Activated naive CD4-positive, alpha-beta T cell treated with anti-CD3 and anti-CD28 coated beads, Interleukin-2, amount 50 U/mL, for 72 hours (primary cell): ENCODE results near the gene PTP4A2. TPM values are rescaled to one million over a fixed set of nuclear protein-coding genes. Genes with fewer than 3 reads are reported as not detected.
A peak's percentile ranks its signal among the peaks of the same experiment; 100 is the strongest.

Experiments used
- ATAC-seq, 2 donors: fragments of 150-1000 bp; cut with Tn5 transposase; 2 replicates each; pipeline ENCODE4 v1.10.0; 2021; ENCODE audit warnings: mild to moderate bottlenecking in 2 of 2, moderate library complexity in 2 of 2
- DNase-seq, 2 donors: peaks; one replicate each; pipeline ENCODE4 v3.0.0; 2021 to 2022; ENCODE audit warnings: low spot score in 2 of 2
- H3K27ac Mint-ChIP-seq, 2 donors: one replicate each; pipeline ENCODE4 v1.8.0; 2022; ENCODE audit warnings: mild to moderate bottlenecking in 2 of 2, mixed read lengths in 2 of 2
- H3K36me3 Mint-ChIP-seq, 2 donors: one replicate each; pipeline ENCODE4 v1.8.0; 2022; ENCODE audit warnings: mixed read lengths in 2 of 2
- H3K9me3 Mint-ChIP-seq, 2 donors: one replicate each; pipeline ENCODE4 v1.8.0; 2022; ENCODE audit warnings: mixed read lengths in 2 of 2
- total RNA-seq, 2 donors: library from RNA; stranded (reverse); gene quantifications; one replicate each; pipeline ENCODE4 v1.2.3, GENCODE V29; 2022

Gene PTP4A2
- total RNA-seq, 2 donors from 2014 or later, result 216 to 408 TPM

GRCh38 chr1:31883357-31883942, 54.7 kb downstream of the PTP4A2 start:
- H3K9me3 Mint-ChIP-seq, result no peaks in the 10 kb centered on the region
- ATAC-seq, result no peak

GRCh38 chr1:31881688-31882000, 56.5 kb downstream of the PTP4A2 start:
- DNase-seq (no peak), ATAC-seq (no peak)
- Mint-ChIP-seq H3K9me3 (no peaks in the 10 kb centered on the region), H3K36me3 (no peaks in the 10 kb centered on the region), H3K27ac (no peak overlapping the region)

More at GRCh38 chr1:31883357-31883942, 54.7 kb downstream of the PTP4A2 start:
- DNase-seq, result no peak
- Mint-ChIP-seq H3K27ac (no peak overlapping the region), H3K36me3 (no peaks in the 10 kb centered on the region)

- H3K36me3 Mint-ChIP-seq, result no peaks in the 10 kb centered on the region
- ATAC-seq (no peak), DNase-seq (no peak)
- no peaks in the 10 kb centered on the region for H3K9me3 Mint-ChIP-seq
- no peak overlapping the region for H3K27ac Mint-ChIP-seq
These were observed 57.0 kb downstream of the PTP4A2 start for GRCh38 chr1:31880957-31881687.

GRCh38 chr1:31879981-31880608, 58.1 kb downstream of the PTP4A2 start:
- H3K36me3 Mint-ChIP-seq, result no peaks in the 10 kb centered on the region
- H3K27ac Mint-ChIP-seq, result no peak overlapping the region
- no peak for DNase-seq
- ATAC-seq, result no peak
- H3K9me3 Mint-ChIP-seq, result no peaks in the 10 kb centered on the region

GRCh38 chr1:31878058-31878457, 60.1 kb downstream of the PTP4A2 start:
- Mint-ChIP-seq H3K36me3 (peaks cover 0 to 4% of the 10 kb centered on the region in 2 donors), H3K9me3 (peaks cover 2% of the 10 kb centered on the region in 2 donors), H3K27ac (no peak overlapping the region)
- DNase-seq, result no peak
- no peak for ATAC-seq

- Mint-ChIP-seq H3K36me3 (peaks cover 0 to 9% of the 10 kb centered on the region in 2 donors), H3K9me3 (peaks cover 5 to 6% of the 10 kb centered on the region in 2 donors), H3K27ac (no peak overlapping the region)
- no peak for DNase-seq
- ATAC-seq, result no peak
These were observed 60.6 kb downstream of the PTP4A2 start for GRCh38 chr1:31877544-31877943.

- Mint-ChIP-seq H3K36me3 (peaks cover 0 to 9% of the 10 kb centered on the region in 2 donors), H3K9me3 (peaks cover 5 to 6% of the 10 kb centered on the region in 2 donors), H3K27ac (no peak overlapping the region)
- ATAC-seq, result no peak
- no peak for DNase-seq
These were observed 62.4 kb downstream of the PTP4A2 start for GRCh38 chr1:31875636-31876236.

GRCh38 chr1:31874942-31875341, 63.2 kb downstream of the PTP4A2 start:
- ATAC-seq, result no peak
- no peak overlapping the region for H3K27ac Mint-ChIP-seq
- H3K9me3 Mint-ChIP-seq, result peaks cover 5 to 6% of the 10 kb centered on the region in 2 donors
- H3K36me3 Mint-ChIP-seq, result peaks cover 0 to 9% of the 10 kb centered on the region in 2 donors
- DNase-seq, result no peak

- Mint-ChIP-seq H3K36me3 (peaks cover 0 to 9% of the 10 kb centered on the region in 2 donors), H3K27ac (peak overlapping the region; percentile 2 to 56), H3K9me3 (peaks cover 5 to 6% of the 10 kb centered on the region in 2 donors)
- ATAC-seq, result peak in 1 of 2 donors; percentile 53
- no peak for DNase-seq
These were observed 65.2 kb downstream of the PTP4A2 start for GRCh38 chr1:31872658-31873636.

- H3K27ac Mint-ChIP-seq, result no peak overlapping the region
- H3K9me3 Mint-ChIP-seq, result peaks cover 5 to 6% of the 10 kb centered on the region in 2 donors
- ATAC-seq (no peak), DNase-seq (no peak)
- peaks cover 0 to 9% of the 10 kb centered on the region in 2 donors for H3K36me3 Mint-ChIP-seq
These were observed 66.5 kb downstream of the PTP4A2 start for GRCh38 chr1:31871703-31872102.

GRCh38 chr1:31870086-31870736, 68.0 kb downstream of the PTP4A2 start:
- H3K9me3 Mint-ChIP-seq, result peaks cover 5 to 6% of the 10 kb centered on the region in 2 donors
- peaks cover 0 to 9% of the 10 kb centered on the region in 2 donors for H3K36me3 Mint-ChIP-seq
- no peak for ATAC-seq
- DNase-seq, result no peak
- no peak overlapping the region for H3K27ac Mint-ChIP-seq

GRCh38 chr1:31869449-31869848, 68.7 kb downstream of the PTP4A2 start:
- DNase-seq, result no peak
- H3K27ac Mint-ChIP-seq, result no peak overlapping the region
- H3K9me3 Mint-ChIP-seq, result peaks cover 5 to 6% of the 10 kb centered on the region in 2 donors
- peaks cover 0 to 9% of the 10 kb centered on the region in 2 donors for H3K36me3 Mint-ChIP-seq
- ATAC-seq, result peak; percentile 35 to 51

GRCh38 chr1:31868862-31869261, 69.3 kb downstream of the PTP4A2 start:
- no peak overlapping the region for H3K27ac Mint-ChIP-seq
- no peak for DNase-seq
- no peak for ATAC-seq
- H3K9me3 Mint-ChIP-seq, result peaks cover 5 to 6% of the 10 kb centered on the region in 2 donors
- H3K36me3 Mint-ChIP-seq, result peaks cover 0 to 9% of the 10 kb centered on the region in 2 donors

- ATAC-seq (no peak), DNase-seq (no peak)
- H3K9me3 Mint-ChIP-seq, result no peaks in the 10 kb centered on the region
- no peak overlapping the region for H3K27ac Mint-ChIP-seq
- no peaks in the 10 kb centered on the region for H3K36me3 Mint-ChIP-seq
These were observed 70.6 kb downstream of the PTP4A2 start for GRCh38 chr1:31867546-31867945.

- DNase-seq, result no peak
- H3K9me3 Mint-ChIP-seq, result no peaks in the 10 kb centered on the region
- no peaks in the 10 kb centered on the region for H3K36me3 Mint-ChIP-seq
- ATAC-seq, result peak in 1 of 2 donors; percentile 31
- no peak overlapping the region for H3K27ac Mint-ChIP-seq
These were observed 71.6 kb downstream of the PTP4A2 start for GRCh38 chr1:31866450-31867032.
